ENCODE measurements around the gene HIVEP3. TPM values are rescaled to one million over a fixed set of nuclear protein-coding genes. Genes with fewer than 3 reads are reported as not detected.
A peak's percentile ranks its signal among the peaks of the same experiment; 100 is the strongest.

HIVEP3 gene
- polyA plus RNA-seq, 1 donor (not counting 4 experiments of a cell fraction or from before 2014, with no cell fraction given): 1.1 TPM

- no peaks in the 10 kb centered on the region for H3K79me2 ChIP-seq (ENCODE audit: control insufficient read depth, insufficient read depth, low read length)
- FAIRE-seq (no peak), DNase-seq (ENCODE audit: low read depth, low spot score) (no peak)
- dilution Hi-C loops (cut with MboI; ENCODE audit: extremely low pct_ligation_motif_present, low sequenced_read_pairs): no loop called here
- no peaks in the 10 kb centered on the region for H3K36me3 ChIP-seq (ENCODE audit: control insufficient read depth in 2 of 2, extremely low read depth in 1 of 2, insufficient read depth in 2 of 2, low read length in 2 of 2)
- H3K27ac ChIP-seq (ENCODE audit: control insufficient read depth, insufficient read depth, low read length): no peak overlapping the region
- H4K20me1 ChIP-seq (ENCODE audit: control insufficient read depth, extremely low read depth, insufficient read depth, low read length): no peaks in the 10 kb centered on the region
- no peaks in the 10 kb centered on the region for H3K9me1 ChIP-seq (ENCODE audit: control insufficient read depth, extremely low read depth, insufficient read depth, low read length)
- no peaks in the 10 kb centered on the region for H3K9me3 ChIP-seq (ENCODE audit: control insufficient read depth, low read depth, low read length)
- no peak overlapping the region for H3K4me3 ChIP-seq (ENCODE audit: control insufficient read depth in 2 of 3, extremely low read depth in 1 of 3, insufficient read depth in 2 of 3, low read depth in 1 of 3, low read length in 3 of 3)
- no peak overlapping the region for H3K4me2 ChIP-seq (ENCODE audit: control insufficient read depth, extremely low read depth, insufficient read depth, low read depth, low read length)
- H3K9ac ChIP-seq (ENCODE audit: control insufficient read depth, extremely low read depth, insufficient read depth, low read length): no peak overlapping the region
- peaks cover 12% of the 10 kb centered on the region for H3K4me1 ChIP-seq (ENCODE audit: control insufficient read depth, extremely low read depth, insufficient read depth, low read length)
- no peak overlapping the region for H2AFZ ChIP-seq (ENCODE audit: control insufficient read depth, low read length)
- TF ChIP-seq EZH2 (IDR thresholded peaks at IDR 0.05; ENCODE audit: low read length): no peak
- TF ChIP-seq CTCF (optimal IDR thresholded peaks at IDR 0.05 in 1 of 3, IDR thresholded peaks at IDR 0.05 in 1 of 3, conservative IDR thresholded peaks at IDR 0.05 in 1 of 3; ENCODE audit: extremely low read depth in 1 of 3, insufficient read depth in 2 of 3, low read length in 3 of 3): no peak
- H3K27me3 ChIP-seq (ENCODE audit: control insufficient read depth, extremely low read depth, insufficient read depth, low read length): no peaks in the 10 kb centered on the region
These were observed 29.0 kb downstream of the HIVEP3 start for GRCh38 chr1:41889506-41890414.

GRCh38 chr1:41888756-41889155, 30.0 kb downstream of the HIVEP3 start:
- H3K9ac ChIP-seq (ENCODE audit: control insufficient read depth, extremely low read depth, insufficient read depth, low read length): no peak overlapping the region
- no peaks in the 10 kb centered on the region for H3K79me2 ChIP-seq (ENCODE audit: control insufficient read depth, insufficient read depth, low read length)
- no peak overlapping the region for H3K4me3 ChIP-seq (ENCODE audit: control insufficient read depth in 2 of 3, extremely low read depth in 1 of 3, insufficient read depth in 2 of 3, low read depth in 1 of 3, low read length in 3 of 3)
- no peaks in the 10 kb centered on the region for H3K36me3 ChIP-seq (ENCODE audit: control insufficient read depth in 2 of 2, extremely low read depth in 1 of 2, insufficient read depth in 2 of 2, low read length in 2 of 2)
- no peaks in the 10 kb centered on the region for H3K27me3 ChIP-seq (ENCODE audit: control insufficient read depth, extremely low read depth, insufficient read depth, low read length)
- H3K4me1 ChIP-seq (ENCODE audit: control insufficient read depth, extremely low read depth, insufficient read depth, low read length): peaks cover 12% of the 10 kb centered on the region
- dilution Hi-C loops (cut with MboI; ENCODE audit: extremely low pct_ligation_motif_present, low sequenced_read_pairs): no loop called here
- H4K20me1 ChIP-seq (ENCODE audit: control insufficient read depth, extremely low read depth, insufficient read depth, low read length): no peaks in the 10 kb centered on the region
- H2AFZ ChIP-seq (ENCODE audit: control insufficient read depth, low read length): no peak overlapping the region
- DNase-seq (ENCODE audit: low read depth, low spot score): no peak
- peak; percentile 68 for FAIRE-seq
- no peak overlapping the region for H3K27ac ChIP-seq (ENCODE audit: control insufficient read depth, insufficient read depth, low read length)
- H3K9me3 ChIP-seq (ENCODE audit: control insufficient read depth, low read depth, low read length): no peaks in the 10 kb centered on the region
- H3K9me1 ChIP-seq (ENCODE audit: control insufficient read depth, extremely low read depth, insufficient read depth, low read length): no peaks in the 10 kb centered on the region
- TF ChIP-seq CTCF (optimal IDR thresholded peaks at IDR 0.05 in 1 of 3, IDR thresholded peaks at IDR 0.05 in 1 of 3, conservative IDR thresholded peaks at IDR 0.05 in 1 of 3; ENCODE audit: extremely low read depth in 1 of 3, insufficient read depth in 2 of 3, low read length in 3 of 3) (no peak), EZH2 (IDR thresholded peaks at IDR 0.05; ENCODE audit: low read length) (no peak)
- no peak overlapping the region for H3K4me2 ChIP-seq (ENCODE audit: control insufficient read depth, extremely low read depth, insufficient read depth, low read depth, low read length)

Measured in keratinocyte (primary cell).